Liver (tissue), 9 donors: Measurements from ENCODE around the gene SIK2. TPM values are rescaled to one million over a fixed set of nuclear protein-coding genes. Genes with fewer than 3 reads are reported as not detected.

Experiments
- DNase-seq: peaks from one replicate; pipeline ENCODE4 v3.0.0-alpha.2; 2017; ENCODE audit warnings: low spot score
- H3K27ac ChIP-seq, 2 donors: one replicate each; pipeline ENCODE4 v1.7.0; 2013; ENCODE audit warnings: inconsistent platforms in 2 of 2, low read length in 2 of 2, control low read depth in 1 of 2, low read depth in 1 of 2, mild to moderate bottlenecking in 1 of 2
- H3K27me3 ChIP-seq, 4 donors: one replicate each; pipeline versions ENCODE4 v1.6.1 to v1.7.0; 2013; ENCODE audit warnings: low read length in 3 of 4, inconsistent platforms in 1 of 4, mild to moderate bottlenecking in 1 of 4, moderate library complexity in 1 of 4; ENCODE audit not compliant: control insufficient read depth in 4 of 4, insufficient read depth in 4 of 4
- H3K36me3 ChIP-seq, 4 donors: one replicate each; pipeline versions ENCODE4 v1.6.1 to v1.7.0; 2013; ENCODE audit warnings: low read length in 3 of 4, mild to moderate bottlenecking in 3 of 4, low read depth in 1 of 4, moderate library complexity in 1 of 4; ENCODE audit not compliant: control insufficient read depth in 4 of 4, insufficient read depth in 3 of 4
- H3K4me1 ChIP-seq, 4 donors: one replicate each; pipeline versions ENCODE4 v1.6.1 to v1.7.0; 2013; ENCODE audit warnings: low read length in 3 of 4, mild to moderate bottlenecking in 3 of 4, moderate library complexity in 1 of 4; ENCODE audit not compliant: control insufficient read depth in 4 of 4, insufficient read depth in 4 of 4
- H3K4me3 ChIP-seq, 3 donors: one replicate each; pipeline versions ENCODE4 v1.6.1 to v1.7.0; 2013; ENCODE audit warnings: low read length in 3 of 3, control low read depth in 1 of 3, low read depth in 1 of 3, mild to moderate bottlenecking in 1 of 3
- H3K9ac ChIP-seq, 2 donors: one replicate each; pipeline ENCODE4 v1.7.0; 2013; ENCODE audit warnings: low read length in 2 of 2, mild to moderate bottlenecking in 2 of 2, moderate library complexity in 2 of 2, control low read depth in 1 of 2, low read depth in 1 of 2
- H3K9me3 ChIP-seq, 4 donors: one replicate each; pipeline versions ENCODE4 v1.6.1 to v1.7.0; 2013; ENCODE audit warnings: low read length in 3 of 4; ENCODE audit not compliant: control insufficient read depth in 4 of 4
- EGR1 ChIP-seq, 2 donors: IDR thresholded peaks; 2 replicates each; pipeline ENCODE4 v1.6.1; 2016 to 2018; ENCODE audit warnings: antibody characterized with exemption in 2 of 2, low read depth in 2 of 2
- FOXA1 ChIP-seq: IDR thresholded peaks from 2 replicates; pipeline ENCODE4 v1.6.1; 2016; ENCODE audit warnings: antibody characterized with exemption
- FOXA2 ChIP-seq: IDR thresholded peaks from 2 replicates; pipeline ENCODE4 v1.6.1; 2016; ENCODE audit warnings: antibody characterized with exemption
- GABPA ChIP-seq, 2 donors: IDR thresholded peaks in 1 of 2; conservative IDR thresholded peaks in 1 of 2; 2 replicates each; pipeline ENCODE4 v1.6.1; 2016; ENCODE audit warnings: antibody characterized with exemption in 2 of 2, mild to moderate bottlenecking in 1 of 2, moderate library complexity in 1 of 2
- HNF4A ChIP-seq, 2 donors: conservative IDR thresholded peaks; 2 replicates each; pipeline ENCODE4 v1.6.1; 2016; ENCODE audit warnings: antibody characterized with exemption in 2 of 2, mild to moderate bottlenecking in 2 of 2
- HNF4G ChIP-seq: IDR thresholded peaks from 2 replicates; pipeline ENCODE4 v1.6.1; 2016; ENCODE audit warnings: antibody characterized with exemption
- JUND ChIP-seq, 2 donors: IDR thresholded peaks; 2 replicates each; pipeline ENCODE4 v1.6.1; 2016; ENCODE audit warnings: antibody characterized with exemption in 2 of 2
- NR2F2 ChIP-seq: IDR thresholded peaks from 2 replicates; pipeline ENCODE4 v1.6.1; 2016; ENCODE audit warnings: antibody characterized with exemption
- RAD21 ChIP-seq, 2 donors: IDR thresholded peaks; 2 replicates each; pipeline ENCODE4 v1.6.1; 2016; ENCODE audit warnings: antibody characterized with exemption in 2 of 2, mild to moderate bottlenecking in 2 of 2
- RXRA ChIP-seq, 2 donors: IDR thresholded peaks; 2 replicates each; pipeline ENCODE4 v1.6.1; 2017 to 2018; ENCODE audit warnings: antibody characterized with exemption in 2 of 2, mild to moderate bottlenecking in 1 of 2
- SP1 ChIP-seq: IDR thresholded peaks from 2 replicates; pipeline ENCODE4 v1.6.1; 2018; ENCODE audit warnings: antibody characterized with exemption, mild to moderate bottlenecking
- TAF1 ChIP-seq: conservative IDR thresholded peaks from 2 replicates; pipeline ENCODE4 v1.6.1; 2016; ENCODE audit warnings: antibody characterized with exemption, mild to moderate bottlenecking
- YY1 ChIP-seq: IDR thresholded peaks from 2 replicates; pipeline ENCODE4 v1.6.1; 2016; ENCODE audit warnings: antibody characterized with exemption, mild to moderate bottlenecking
- WGBS: extraction: QIAGEN DNeasy Blood & Tissue Kit; methylation state at CpG from one replicate; pipeline ENCODE4 v1.1.7; 2013; 5-methylcytosine and 5-hydroxymethylcytosine counted together
- polyA plus RNA-seq, 2 donors: library from polyadenylated mRNA; stranded (reverse) in 1 of 2; unstranded in 1 of 2; fragments of 200-250 nt in 1 of 2; fragments of >200 nt in 1 of 2; fragmentation: Nextera tagmentation in 1 of 2; extraction: Ambion mirVana in 1 of 2; gene quantifications; one replicate each; pipeline versions ENCODE4 v1.2.1 to v1.2.3, GENCODE V29; 2013 to 2015
- total RNA-seq, 2 donors: library from RNA; depleted of rRNA; stranded (reverse); fragments of >200 nt; gene quantifications; one replicate each; pipeline ENCODE4 v1.2.3, GENCODE V29; 2014
- TF ChIP-seq, protein P1 (sequence below): IDR thresholded peaks from 2 replicates; pipeline ENCODE4 v1.6.1; 2016; ENCODE audit warnings: antibody characterized with exemption, mild to moderate bottlenecking
- TF ChIP-seq, protein P2 (sequence below): IDR thresholded peaks from 2 replicates; pipeline ENCODE4 v1.6.1; 2016; ENCODE audit warnings: antibody characterized with exemption
- TF ChIP-seq, protein P3 (sequence below): IDR thresholded peaks from 2 replicates; pipeline ENCODE4 v1.6.1; 2016; ENCODE audit warnings: antibody characterized with exemption
- TF ChIP-seq, protein P4 (sequence below): fragments of 150-350 bp; IDR thresholded peaks from 2 replicates; pipeline ENCODE4 v1.5.1; 2017; ENCODE audit warnings: improper control_type of control experiment, low read depth, low read length; ENCODE audit not compliant: missing input control
- donor health status: healthy.
- donor health status: healthy.
- donor health status: healthy.
- donor health status: healthy.
- donor health status: healthy.

The SIK2 gene
- total and polyA plus RNA-seq, 4 donors: 6.5 to 15.0 (median 9.3) TPM

DNA sequence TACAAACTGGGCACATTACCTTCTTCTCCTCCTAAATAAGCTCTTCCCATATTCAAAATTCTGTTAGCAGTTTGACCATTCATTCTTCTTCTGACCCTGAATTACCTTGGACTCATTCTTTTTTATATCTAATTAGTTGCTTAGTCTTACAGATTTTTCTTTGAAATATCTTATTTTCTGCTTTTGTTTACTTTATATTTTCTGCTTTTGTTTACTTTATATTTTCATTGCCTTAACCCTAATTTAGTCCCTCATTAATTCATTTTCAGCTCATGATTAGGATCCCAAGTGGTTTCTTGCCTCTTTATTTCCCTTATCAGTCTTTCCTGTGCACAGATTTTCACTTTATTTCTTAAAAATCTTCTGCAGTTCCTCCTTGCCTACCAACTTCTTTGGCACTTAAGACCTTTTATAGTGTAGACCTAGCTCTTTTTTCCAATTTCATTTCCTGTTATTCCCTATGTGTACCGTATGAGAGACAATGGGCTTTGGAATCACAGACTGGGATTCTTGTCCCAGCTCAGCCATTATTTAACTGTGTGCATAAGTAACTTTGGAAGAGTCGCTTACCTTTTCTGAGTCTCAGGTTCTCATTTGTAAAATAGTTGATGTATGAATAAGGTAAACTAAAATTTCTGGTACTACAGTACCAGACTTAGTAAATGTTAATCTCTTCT lies 39.2 kb downstream of the SIK2 start:
- no peak overlapping the region for H3K4me3 ChIP-seq
- H3K9me3 ChIP-seq: no peaks in the 10 kb centered on the region
- H3K36me3 ChIP-seq: peaks cover 0 to 9% (median 4%) of the 10 kb centered on the region in 4 donors
- no peaks in the 10 kb centered on the region for H3K27me3 ChIP-seq
- H3K4me1 ChIP-seq: peaks cover 2 to 9% (median 6%) of the 10 kb centered on the region in 4 donors
- no peak overlapping the region for H3K27ac ChIP-seq
- no peak overlapping the region for H3K9ac ChIP-seq
- 83% methylated on average over 2 of the region's 2 CpGs for WGBS
- TF ChIP-seq, protein P1, sequence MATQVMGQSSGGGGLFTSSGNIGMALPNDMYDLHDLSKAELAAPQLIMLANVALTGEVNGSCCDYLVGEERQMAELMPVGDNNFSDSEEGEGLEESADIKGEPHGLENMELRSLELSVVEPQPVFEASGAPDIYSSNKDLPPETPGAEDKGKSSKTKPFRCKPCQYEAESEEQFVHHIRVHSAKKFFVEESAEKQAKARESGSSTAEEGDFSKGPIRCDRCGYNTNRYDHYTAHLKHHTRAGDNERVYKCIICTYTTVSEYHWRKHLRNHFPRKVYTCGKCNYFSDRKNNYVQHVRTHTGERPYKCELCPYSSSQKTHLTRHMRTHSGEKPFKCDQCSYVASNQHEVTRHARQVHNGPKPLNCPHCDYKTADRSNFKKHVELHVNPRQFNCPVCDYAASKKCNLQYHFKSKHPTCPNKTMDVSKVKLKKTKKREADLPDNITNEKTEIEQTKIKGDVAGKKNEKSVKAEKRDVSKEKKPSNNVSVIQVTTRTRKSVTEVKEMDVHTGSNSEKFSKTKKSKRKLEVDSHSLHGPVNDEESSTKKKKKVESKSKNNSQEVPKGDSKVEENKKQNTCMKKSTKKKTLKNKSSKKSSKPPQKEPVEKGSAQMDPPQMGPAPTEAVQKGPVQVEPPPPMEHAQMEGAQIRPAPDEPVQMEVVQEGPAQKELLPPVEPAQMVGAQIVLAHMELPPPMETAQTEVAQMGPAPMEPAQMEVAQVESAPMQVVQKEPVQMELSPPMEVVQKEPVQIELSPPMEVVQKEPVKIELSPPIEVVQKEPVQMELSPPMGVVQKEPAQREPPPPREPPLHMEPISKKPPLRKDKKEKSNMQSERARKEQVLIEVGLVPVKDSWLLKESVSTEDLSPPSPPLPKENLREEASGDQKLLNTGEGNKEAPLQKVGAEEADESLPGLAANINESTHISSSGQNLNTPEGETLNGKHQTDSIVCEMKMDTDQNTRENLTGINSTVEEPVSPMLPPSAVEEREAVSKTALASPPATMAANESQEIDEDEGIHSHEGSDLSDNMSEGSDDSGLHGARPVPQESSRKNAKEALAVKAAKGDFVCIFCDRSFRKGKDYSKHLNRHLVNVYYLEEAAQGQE: no peak
- TF ChIP-seq RAD21 (IDR thresholded peaks at IDR 0.05) (no peak), SP1 (no peak), HNF4A (conservative IDR thresholded peaks at IDR 0.05) (no peak), FOXA1 (no peak), HNF4G (no peak), NR2F2 (no peak), YY1 (no peak), EGR1 (IDR thresholded peaks at IDR 0.05; ENCODE audit: low read depth in 2 of 2) (no peak), RXRA (IDR thresholded peaks at IDR 0.05) (no peak), TAF1 (no peak)
- TF ChIP-seq, protein P2, sequence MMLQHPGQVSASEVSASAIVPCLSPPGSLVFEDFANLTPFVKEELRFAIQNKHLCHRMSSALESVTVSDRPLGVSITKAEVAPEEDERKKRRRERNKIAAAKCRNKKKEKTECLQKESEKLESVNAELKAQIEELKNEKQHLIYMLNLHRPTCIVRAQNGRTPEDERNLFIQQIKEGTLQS: no peak
- TF ChIP-seq, protein P3, sequence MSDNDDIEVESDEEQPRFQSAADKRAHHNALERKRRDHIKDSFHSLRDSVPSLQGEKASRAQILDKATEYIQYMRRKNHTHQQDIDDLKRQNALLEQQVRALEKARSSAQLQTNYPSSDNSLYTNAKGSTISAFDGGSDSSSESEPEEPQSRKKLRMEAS: no peak
- TF ChIP-seq, protein P4, sequence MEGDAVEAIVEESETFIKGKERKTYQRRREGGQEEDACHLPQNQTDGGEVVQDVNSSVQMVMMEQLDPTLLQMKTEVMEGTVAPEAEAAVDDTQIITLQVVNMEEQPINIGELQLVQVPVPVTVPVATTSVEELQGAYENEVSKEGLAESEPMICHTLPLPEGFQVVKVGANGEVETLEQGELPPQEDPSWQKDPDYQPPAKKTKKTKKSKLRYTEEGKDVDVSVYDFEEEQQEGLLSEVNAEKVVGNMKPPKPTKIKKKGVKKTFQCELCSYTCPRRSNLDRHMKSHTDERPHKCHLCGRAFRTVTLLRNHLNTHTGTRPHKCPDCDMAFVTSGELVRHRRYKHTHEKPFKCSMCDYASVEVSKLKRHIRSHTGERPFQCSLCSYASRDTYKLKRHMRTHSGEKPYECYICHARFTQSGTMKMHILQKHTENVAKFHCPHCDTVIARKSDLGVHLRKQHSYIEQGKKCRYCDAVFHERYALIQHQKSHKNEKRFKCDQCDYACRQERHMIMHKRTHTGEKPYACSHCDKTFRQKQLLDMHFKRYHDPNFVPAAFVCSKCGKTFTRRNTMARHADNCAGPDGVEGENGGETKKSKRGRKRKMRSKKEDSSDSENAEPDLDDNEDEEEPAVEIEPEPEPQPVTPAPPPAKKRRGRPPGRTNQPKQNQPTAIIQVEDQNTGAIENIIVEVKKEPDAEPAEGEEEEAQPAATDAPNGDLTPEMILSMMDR: no peak
- DNase-seq: no peak

DNA sequence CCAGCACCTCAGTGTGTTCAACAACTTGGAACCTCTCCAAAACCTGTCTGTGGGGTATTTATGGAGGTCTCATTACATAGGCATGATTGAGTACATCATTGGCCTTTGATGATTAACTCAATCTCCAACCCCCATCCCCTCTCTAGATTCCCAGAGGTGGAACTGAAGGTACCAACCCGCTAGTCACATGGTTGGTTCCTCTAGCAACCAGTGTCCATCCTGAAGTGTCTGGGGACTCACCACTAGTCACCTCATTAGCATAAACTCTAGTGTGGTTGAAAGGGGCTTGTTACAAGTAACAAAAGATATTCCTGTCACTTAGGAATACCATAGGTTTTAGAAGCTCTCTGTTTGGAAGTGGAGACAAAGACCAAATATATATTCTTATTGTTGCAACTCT lies 40.3 kb downstream of the SIK2 start:
- WGBS: 96% methylated on average over 1 of the region's 1 CpG

More for the DNA sequence above, 40.3 kb downstream of the SIK2 start:
- H3K27ac ChIP-seq: no peak overlapping the region
- DNase-seq: no peak
- H3K36me3 ChIP-seq: peaks cover 0 to 9% (median 4%) of the 10 kb centered on the region in 4 donors
- no peak overlapping the region for H3K9ac ChIP-seq
- TF ChIP-seq, protein P3: no peak
- TF ChIP-seq JUND (IDR thresholded peaks at IDR 0.05) (no peak), TAF1 (no peak), RXRA (IDR thresholded peaks at IDR 0.05) (no peak), NR2F2 (no peak), FOXA1 (no peak), HNF4A (conservative IDR thresholded peaks at IDR 0.05) (no peak), FOXA2 (no peak), HNF4G (no peak), SP1 (no peak), GABPA (IDR thresholded peaks at IDR 0.05 in 1 of 2, conservative IDR thresholded peaks at IDR 0.05 in 1 of 2) (no peak), EGR1 (IDR thresholded peaks at IDR 0.05; ENCODE audit: low read depth in 2 of 2) (no peak)
- TF ChIP-seq, protein P2: no peak
- TF ChIP-seq, protein P4: no peak
- TF ChIP-seq, protein P1: no peak
- H3K4me3 ChIP-seq: no peak overlapping the region
- no peaks in the 10 kb centered on the region for H3K9me3 ChIP-seq
- no peaks in the 10 kb centered on the region for H3K27me3 ChIP-seq
- H3K4me1 ChIP-seq: peaks cover 2 to 9% (median 6%) of the 10 kb centered on the region in 4 donors
